ENCODE measurements around the gene SMARCB1. TPM values are rescaled to one million over a fixed set of nuclear protein-coding genes. Genes with fewer than 3 reads are reported as not detected.

SMARCB1 gene
- total RNA-seq, 1 donor from 2014 or later = 52.0 TPM

DNA sequence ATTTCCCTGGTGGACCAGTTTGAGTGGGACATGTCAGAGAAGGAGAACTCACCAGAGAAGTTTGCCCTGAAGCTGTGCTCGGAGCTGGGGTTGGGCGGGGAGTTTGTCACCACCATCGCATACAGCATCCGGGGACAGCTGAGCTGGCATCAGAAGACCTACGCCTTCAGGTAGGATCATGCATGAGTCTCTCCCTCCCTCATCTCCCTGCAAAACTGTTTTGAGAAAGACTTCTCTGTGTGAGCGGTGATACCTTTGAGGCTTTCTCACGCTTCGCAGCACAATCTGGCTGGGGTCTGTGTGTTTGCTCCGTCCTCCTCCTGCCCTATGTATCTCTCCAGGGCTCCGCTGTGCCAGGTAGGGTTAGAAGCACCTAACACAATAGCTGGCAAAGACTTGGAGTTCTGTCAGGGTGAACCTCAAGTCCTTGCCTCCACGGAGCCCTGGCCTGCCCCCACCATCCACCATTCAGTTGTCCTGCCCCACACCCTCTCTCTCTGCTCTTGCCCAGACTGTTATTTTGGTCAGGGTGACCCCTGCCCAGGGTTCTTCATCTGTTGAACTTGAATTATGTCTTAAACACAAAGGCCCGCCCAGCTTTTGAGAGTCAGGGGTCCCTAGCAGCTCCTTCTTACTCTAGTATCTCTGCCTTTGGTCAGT lies 38.6 kb downstream of the SMARCB1 start:
- peak overlapping the region; percentile 96 for H3K27ac ChIP-seq (replicated peaks)
- H3K36me3 ChIP-seq = peaks cover 75% of the 10 kb centered on the region
- TF ChIP-seq, protein P1, sequence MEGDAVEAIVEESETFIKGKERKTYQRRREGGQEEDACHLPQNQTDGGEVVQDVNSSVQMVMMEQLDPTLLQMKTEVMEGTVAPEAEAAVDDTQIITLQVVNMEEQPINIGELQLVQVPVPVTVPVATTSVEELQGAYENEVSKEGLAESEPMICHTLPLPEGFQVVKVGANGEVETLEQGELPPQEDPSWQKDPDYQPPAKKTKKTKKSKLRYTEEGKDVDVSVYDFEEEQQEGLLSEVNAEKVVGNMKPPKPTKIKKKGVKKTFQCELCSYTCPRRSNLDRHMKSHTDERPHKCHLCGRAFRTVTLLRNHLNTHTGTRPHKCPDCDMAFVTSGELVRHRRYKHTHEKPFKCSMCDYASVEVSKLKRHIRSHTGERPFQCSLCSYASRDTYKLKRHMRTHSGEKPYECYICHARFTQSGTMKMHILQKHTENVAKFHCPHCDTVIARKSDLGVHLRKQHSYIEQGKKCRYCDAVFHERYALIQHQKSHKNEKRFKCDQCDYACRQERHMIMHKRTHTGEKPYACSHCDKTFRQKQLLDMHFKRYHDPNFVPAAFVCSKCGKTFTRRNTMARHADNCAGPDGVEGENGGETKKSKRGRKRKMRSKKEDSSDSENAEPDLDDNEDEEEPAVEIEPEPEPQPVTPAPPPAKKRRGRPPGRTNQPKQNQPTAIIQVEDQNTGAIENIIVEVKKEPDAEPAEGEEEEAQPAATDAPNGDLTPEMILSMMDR (IDR thresholded peaks at IDR 0.05; ENCODE audit: borderline replicate concordance) = no peak
- no peaks in the 10 kb centered on the region for H3K9me3 ChIP-seq (replicated peaks)
- DNase-seq = no peak
- no peaks in the 10 kb centered on the region for H3K27me3 ChIP-seq (ENCODE audit: low read depth)
- H3K4me3 ChIP-seq = no peak overlapping the region
- H3K4me1 ChIP-seq = peaks cover 96% of the 10 kb centered on the region
- intact Hi-C loops (cut with micrococcal nuclease) = no loop called here

DNA sequence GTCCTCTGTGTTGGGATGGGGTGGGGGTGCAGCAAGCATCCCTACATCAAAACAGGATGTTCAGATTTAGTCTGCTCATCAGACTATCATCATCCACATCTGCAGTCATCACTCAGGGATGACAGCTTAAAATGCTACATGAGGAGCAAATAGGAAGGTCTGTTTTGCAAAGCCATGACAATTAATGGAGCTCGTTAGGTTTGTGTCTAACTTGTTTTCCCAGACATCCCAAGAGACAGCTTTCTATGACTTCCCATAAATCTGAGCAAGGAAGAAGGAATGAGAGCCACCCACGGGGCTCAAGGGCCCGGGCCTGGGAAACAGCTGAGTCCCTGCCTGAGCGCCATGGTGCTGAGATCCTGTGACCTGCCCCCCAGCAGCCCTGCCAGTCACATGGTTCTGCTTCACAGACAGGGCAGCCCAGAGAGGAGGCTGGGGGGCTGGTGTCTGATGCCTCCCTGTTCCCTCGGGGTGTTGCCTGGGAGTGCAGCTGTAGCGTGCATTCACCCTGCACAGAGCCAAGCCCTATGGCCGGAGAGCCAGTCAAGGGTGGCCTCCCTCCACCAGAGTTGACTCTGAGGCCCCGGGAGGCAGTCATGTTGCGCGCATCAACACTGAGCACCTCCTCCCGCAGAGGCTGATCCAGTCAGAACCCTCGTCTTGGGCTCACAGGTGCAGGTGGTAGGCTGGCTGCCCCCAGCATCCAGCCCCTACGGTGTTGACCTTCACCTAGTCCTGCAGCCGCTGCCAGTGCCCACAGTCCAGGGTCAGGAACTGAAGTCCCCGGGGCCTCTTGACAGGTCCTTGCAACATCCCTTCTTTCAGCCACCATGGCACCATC lies 40.0 kb downstream of the SMARCB1 start:
- intact Hi-C loops (cut with micrococcal nuclease) = no loop called here
- H3K9me3 ChIP-seq (replicated peaks) = no peaks in the 10 kb centered on the region
- H3K4me3 ChIP-seq = no peak overlapping the region
- peak overlapping the region; percentile 96 for H3K27ac ChIP-seq (replicated peaks)
- TF ChIP-seq, protein P1 (IDR thresholded peaks at IDR 0.05; ENCODE audit: borderline replicate concordance) = no peak
- H3K36me3 ChIP-seq = peaks cover 73% of the 10 kb centered on the region
- H3K4me1 ChIP-seq = peaks cover 100% of the 10 kb centered on the region
- no peaks in the 10 kb centered on the region for H3K27me3 ChIP-seq (ENCODE audit: low read depth)
- DNase-seq = no peak

- DNase-seq = no peak
- H3K4me3 ChIP-seq = no peak overlapping the region
- H3K27ac ChIP-seq (replicated peaks) = peak overlapping the region; percentile 96
- H3K36me3 ChIP-seq = peaks cover 69% of the 10 kb centered on the region
- H3K9me3 ChIP-seq (replicated peaks) = no peaks in the 10 kb centered on the region
- TF ChIP-seq, protein P1 (IDR thresholded peaks at IDR 0.05; ENCODE audit: borderline replicate concordance) = no peak
- intact Hi-C loops (cut with micrococcal nuclease) = no loop called here
- peaks cover 100% of the 10 kb centered on the region for H3K4me1 ChIP-seq
- no peaks in the 10 kb centered on the region for H3K27me3 ChIP-seq (ENCODE audit: low read depth)
Measured at GRCh38 chr22:23827351-23827995, 40.7 kb downstream of the SMARCB1 start.

DNA sequence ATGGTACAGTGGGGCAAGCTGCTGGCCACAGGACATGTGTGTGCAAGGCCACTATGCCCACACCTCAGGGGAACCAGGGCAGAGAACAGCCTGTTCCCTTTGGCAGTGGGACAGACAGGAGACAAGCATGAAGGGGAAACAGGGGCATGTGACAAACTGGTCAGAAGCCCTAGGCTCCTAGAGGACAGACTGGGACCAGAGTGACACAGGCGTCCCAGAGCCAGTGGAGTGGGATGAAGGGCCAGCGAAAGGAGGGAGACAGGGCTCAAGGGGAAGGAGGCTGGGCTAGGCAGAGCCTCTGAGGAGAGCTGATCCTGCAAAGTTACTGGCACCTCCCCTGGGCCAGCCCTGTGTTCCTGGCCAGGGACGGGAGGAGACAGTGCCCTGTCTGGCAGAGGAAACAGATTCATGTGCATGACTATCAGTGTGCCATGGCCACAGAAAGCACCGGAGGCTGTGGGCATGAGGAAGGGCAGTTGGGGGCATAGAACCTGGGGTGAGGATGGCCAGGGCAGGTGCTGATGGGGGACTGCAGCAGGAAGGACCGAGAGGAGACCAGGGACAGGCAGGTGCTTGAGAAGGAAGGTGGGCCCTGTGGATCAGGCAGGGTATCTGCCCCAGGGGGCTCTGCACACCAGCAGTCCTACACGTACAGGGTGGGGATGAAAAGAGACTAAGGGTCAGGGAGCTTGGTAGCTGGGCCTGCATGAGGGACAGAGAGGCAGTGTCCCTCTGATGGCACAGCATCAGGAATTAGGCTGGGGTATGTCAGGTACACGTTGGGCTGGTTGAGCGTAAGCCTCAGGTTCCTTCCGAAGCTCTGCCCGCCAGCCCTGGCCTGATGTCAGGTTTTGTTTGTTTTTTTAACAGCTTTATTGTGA lies 42.3 kb downstream of the SMARCB1 start:
- TF ChIP-seq, protein P1 (IDR thresholded peaks at IDR 0.05; ENCODE audit: borderline replicate concordance) = no peak
- intact Hi-C loops (cut with micrococcal nuclease) = no loop called here
- peak overlapping the region; percentile 25 for H3K4me3 ChIP-seq
- H3K4me1 ChIP-seq = peaks cover 100% of the 10 kb centered on the region
- H3K27ac ChIP-seq (replicated peaks) = peak overlapping the region; percentile 96
- DNase-seq = peak; percentile 68
- H3K9me3 ChIP-seq (replicated peaks) = no peaks in the 10 kb centered on the region
- peaks cover 73% of the 10 kb centered on the region for H3K36me3 ChIP-seq
- no peaks in the 10 kb centered on the region for H3K27me3 ChIP-seq (ENCODE audit: low read depth)

Measured in left ventricle myocardium inferior (tissue), 1 donor.